SIG-M5 (cell line): ENCODE results near the gene LBX2.

ENCODE experiments used
- DNase-seq: peaks from one replicate; lab custom pipeline; 2025; lab: John Stamatoyannopoulos, UW

Gene LBX2

DNA sequence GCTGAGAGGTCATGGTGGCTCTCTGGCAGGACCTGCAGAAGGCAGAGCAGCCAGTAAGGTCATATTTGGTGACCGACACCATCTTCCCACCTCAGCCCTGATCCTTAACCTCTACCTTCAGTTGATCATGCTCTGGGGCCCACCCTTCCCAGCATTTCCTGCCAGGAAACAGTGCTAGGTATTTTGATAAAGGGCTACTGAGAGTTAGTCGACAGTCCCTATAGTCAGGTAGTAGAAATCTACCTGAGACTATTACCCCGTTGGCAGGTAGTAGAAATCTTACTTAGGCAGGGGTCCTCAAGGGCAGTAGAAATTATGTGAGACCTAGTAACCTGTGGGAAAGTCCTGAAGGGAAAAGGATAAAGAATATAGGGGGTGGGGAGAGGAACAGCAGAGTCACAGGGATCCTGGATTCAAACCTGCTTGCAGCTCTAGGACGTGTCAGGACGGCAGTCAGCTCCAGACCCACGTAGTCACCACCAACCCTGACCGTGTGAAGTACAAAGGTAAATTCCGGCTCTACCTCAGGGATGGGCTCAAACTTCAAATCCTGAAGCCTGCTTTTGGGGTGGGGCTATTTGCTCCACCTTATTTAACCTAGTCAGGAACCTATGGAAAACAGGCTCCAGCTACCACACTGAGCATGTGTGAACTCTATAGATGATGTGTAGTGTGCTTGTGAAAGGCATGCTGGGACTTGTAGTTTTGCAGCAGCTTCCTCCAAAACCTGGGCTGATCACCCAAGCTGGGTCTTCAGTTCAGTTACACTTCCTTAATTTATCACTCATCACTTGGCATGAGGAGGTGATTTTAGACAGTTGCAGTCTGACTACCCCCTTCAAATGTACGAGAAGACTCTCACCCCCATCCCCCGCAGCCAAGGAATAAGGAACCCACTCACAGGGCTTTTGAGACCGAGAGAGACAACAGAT lies 26.6 kb upstream of the LBX2 start, which contains the start of gene DQX1:
Gene DQX1 (minus strand): TSS at position 515 of the 932 bp plus-strand sequence. CDS start 502 bp downstream, at position 13.
- DNase-seq: peak; percentile 78

DNA sequence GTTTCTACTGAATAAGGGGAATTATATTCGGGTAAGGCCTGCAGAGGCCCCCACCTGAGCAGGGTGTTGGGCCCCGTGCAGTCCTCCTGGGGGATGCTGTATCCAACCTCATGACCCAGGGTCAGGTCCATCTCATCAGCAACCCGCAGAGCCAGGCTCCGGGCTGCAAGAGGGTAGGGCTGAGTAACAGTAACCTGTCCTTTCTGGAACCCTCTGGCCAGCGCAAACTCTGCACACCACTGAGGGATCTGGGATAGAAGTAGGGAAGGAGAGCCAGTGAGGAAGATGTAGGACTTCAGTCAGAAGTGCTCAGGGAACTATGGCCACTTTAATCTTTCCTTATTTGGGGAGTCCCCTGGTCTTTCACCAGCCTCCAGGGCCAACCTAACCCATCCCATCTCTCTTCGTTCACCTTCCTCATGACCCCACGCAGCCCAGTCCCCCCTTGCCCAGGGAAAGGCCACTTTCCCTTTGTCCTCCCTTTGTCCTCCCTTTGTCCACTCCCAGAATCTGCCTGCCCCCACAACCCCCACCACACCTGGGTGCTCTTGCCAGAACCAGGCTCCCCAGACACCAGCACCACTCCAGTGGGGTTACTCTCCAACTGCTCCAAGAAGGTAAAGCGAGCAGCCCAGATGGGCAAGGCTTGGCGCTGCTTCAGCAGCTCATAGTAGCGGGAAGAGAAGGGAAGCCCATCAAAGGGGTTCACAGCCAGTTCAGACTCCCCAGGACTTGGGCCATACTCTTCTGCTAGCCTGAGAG lies 25.7 kb upstream of the LBX2 start:
- no peak for DNase-seq

DNA sequence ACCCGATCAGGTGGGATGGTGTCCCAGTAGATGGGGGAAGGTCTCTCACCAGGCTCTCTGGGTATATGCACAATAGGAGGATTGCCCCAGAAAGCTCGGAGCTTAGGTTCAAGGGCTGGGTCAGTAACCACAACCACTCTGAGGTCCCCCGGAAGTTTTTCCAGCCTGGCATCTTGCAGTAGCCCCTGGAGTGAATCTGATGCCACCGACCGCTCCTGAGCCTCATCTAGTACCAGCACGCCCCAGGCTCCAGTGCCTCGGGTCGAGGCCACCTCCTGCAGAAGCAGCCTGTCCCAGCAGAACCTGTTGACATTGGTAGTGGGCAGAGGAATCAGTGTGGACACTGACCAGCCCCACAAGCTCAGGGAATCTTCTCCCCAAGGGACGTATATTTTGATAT lies 24.6 kb upstream of the LBX2 start:
- no peak for DNase-seq

DNA sequence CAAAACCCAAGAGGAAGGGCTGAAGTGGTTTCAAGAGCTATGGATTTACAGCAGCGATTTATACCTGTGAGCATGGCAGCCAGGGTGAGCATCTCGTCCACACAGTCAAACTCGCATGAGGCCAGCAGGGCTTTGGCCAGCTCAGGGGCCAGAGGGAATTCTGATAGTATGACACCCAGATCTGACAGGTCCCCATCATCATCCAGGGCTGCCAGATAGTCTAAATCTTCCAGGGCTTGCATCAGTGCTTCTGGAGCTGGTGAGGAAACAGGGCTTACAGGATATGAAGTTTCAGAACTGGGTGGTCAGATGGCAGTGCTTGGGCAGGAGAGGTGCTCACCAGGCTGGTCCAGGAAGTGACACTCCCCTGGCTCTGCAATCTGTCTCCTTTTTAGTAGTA lies 23.1 kb upstream of the LBX2 start:
- DNase-seq: no peak

DNA sequence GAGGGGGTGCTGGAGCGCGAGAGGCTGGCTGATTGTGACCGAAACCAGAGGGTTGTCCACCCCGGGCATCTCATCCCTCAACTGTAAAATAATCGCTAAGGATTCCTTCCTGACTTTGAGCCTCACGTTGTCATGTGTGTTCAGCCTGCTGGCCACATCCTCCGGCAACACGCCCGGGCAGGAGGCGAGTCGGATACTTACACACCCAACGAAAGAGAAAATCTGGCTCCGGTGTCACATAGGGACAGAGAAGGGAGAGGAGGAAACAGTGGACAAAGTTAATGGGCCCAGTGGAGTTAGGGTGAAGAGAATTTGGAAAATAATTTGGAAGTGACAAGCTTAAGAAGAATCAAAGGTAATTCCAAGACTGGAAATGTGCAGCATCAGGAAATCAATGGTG lies 17.2 kb upstream of the LBX2 start:
- no peak for DNase-seq

DNA sequence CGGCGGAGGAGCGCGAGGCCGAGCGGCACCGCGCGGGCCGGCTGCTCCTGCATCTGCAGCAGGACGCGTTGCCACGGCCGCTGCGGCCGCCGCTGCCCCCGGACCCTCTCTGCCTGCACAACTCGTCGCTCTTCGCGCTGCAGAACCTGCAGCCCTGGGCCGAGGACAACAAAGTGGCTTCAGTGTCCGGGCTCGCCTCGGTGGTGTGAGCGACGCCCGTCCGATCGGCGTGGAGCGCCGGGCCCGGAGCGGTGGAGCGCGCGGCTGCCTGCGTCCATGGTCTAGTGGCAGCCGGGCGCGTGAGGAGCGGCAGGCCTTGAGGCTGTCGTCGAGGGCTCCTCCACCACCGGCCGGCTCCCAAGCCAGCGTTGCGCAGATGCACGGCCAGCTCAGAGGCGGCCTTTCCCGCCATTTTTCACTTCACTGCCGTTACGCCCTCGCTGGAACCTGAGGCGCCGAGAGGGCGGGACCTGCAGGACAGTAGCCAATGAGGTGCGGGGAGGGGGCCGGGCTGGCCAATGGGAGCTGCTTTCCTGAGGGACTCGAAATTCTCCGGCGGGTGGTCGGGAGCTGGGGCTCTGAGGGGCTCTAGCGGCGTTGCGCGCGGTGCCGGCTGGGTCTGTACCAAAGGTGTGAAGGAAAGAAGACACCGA lies 16.7 kb upstream of the LBX2 start:
- DNase-seq: no peak

DNA sequence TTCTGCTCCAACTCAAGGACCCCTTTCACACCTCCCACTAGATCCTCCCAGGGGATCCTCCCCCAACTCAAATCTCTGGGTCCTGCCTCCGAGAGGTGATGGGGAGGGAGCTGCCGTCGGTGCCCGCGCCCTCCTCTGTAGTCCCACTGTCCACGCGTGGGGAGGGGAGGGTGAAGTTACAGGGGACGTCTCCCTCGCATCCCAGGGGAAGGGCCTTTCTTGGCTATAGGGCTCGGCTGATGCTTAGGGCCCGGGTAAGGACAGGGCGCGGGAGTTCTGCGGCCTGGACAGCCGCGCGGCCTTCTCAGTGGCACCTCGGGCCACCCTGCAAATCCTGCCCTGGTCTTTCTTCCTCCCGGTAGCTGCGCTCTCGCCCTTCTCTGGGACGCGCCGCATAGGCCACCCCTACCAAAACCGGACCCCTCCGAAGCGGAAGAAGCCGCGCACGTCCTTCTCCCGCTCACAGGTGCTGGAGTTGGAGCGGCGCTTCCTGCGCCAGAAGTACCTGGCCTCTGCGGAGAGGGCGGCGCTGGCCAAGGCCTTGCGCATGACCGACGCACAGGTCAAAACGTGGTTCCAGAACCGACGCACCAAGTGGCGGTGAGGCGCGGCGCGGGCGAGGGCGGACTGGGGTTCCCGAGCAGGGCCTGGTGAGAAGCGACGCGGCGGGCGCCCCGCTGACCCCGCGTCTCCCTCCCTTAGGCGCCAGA lies 16.0 kb upstream of the LBX2 start:
- no peak for DNase-seq

DNA sequence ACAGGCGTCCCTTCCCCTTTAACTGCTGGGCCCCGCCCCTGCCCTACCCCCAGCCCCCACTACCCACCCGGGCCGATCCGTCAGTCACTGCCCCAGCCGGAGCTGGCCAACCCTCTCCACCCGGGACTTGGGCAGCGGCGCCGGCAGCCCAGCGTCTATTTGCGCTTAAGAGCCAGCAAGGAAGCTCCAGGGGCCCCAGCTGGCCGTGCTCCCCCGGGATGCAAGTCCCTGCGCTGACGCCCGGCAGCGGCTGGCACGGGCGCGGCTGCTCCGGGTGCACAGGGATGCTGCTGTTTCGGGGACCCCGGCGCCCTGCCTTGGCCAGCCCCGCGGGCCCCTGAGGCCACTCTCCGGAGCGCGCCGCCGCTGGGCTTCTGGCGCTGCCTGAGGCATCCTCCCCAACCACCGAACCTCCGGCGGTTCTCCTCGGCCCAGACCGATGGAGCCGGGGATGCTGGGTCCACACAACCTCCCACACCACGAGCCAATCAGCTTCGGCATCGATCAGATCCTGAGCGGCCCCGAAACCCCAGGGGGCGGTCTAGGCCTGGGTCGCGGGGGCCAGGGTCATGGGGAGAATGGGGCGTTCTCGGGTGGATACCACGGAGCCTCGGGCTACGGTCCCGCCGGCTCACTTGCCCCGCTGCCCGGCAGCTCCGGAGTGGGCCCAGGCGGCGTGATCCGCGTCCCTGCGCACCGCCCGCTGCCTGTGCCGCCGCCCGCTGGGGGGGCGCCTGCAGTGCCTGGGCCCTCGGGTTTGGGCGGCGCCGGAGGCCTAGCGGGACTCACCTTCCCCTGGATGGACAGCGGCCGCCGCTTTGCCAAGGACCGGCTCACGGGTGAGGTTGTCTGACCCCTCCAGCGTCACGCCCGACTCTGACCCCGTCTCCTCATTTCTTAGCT lies 15.2 kb upstream of the LBX2 start, which contains the start of gene TLX2:
Gene TLX2 (plus strand): TSS at position 83 of the 903 bp plus-strand sequence. CDS start 357 bp downstream, at position 440.
- DNase-seq: no peak

DNA sequence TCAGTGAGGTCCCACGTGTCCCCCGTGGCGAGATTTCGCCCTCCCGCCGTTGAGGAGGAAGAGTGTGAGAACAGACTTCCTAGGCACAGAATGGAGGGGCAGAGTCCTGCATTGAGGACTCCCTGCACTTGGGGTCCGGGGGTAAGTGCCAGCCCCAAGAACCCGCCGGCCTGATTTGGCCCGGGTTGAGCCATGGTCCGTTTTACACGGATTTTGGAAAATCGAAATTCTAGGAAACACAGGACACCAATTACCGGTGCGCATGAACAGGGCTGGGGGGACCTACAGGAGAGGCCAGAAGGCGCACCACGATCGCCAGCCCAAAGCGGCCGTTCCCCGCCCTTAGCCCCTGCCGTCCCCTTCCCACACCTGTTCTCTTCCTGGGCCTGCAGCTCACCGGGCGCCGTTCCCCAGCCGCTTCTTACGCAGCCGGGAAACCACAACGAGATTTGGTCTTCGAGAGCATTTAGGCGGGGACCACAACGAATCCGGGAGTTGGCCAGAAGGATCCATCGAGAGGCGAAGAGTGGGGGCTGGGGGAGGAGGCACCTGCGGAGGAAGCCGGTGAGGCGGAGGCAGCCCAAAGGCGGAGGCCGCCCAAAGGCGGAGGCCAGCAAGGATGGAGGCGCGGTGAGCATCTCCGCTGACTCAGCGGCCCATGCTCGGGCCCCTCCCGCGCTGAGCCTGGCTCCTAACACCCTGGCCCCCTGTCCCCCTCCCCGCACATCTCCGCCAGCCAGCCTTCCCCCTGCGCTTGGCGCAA lies 14.4 kb upstream of the LBX2 start:
- DNase-seq: no peak

DNA sequence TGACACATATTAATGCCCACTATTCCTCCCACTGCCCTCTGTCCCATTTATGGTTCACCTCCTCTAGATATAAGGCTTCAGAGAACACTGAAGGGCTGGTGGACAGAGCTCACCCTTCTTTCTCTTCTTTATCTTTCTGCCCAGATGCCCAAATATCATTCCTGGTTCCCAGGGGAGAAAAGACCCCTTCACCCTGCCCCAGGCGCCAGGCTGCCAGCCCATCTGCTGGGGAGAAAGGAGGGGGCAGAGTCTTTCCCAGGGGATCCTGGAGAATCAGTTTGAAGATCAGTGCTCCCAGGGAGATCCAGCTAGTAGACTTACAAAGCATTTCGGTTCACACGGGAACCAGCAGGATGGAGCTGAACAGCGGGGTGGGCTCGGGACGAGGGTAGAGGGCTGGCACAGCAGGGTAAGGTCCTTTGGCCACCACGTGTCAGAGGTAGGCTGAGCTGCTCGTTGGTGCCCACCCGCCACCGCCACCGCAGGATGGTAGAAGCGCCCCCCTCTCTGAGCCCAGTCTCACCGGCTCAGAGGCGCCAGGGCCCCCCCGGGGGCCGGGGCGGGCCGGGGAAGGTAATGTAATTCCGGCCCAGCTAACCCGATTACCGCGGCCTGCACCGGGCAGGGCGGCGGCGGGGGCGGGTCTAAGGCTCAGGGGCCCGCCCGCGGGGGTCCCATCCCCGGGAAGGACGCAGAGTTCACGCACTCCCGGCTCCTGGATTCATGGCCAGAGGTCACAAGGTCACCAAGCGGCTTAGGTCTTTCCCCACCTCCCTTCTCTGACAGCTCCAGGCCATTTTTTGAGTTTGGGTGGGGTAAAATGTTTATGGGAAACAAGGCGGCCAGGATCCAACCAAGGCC lies 13.6 kb upstream of the LBX2 start:
- no peak for DNase-seq

DNA sequence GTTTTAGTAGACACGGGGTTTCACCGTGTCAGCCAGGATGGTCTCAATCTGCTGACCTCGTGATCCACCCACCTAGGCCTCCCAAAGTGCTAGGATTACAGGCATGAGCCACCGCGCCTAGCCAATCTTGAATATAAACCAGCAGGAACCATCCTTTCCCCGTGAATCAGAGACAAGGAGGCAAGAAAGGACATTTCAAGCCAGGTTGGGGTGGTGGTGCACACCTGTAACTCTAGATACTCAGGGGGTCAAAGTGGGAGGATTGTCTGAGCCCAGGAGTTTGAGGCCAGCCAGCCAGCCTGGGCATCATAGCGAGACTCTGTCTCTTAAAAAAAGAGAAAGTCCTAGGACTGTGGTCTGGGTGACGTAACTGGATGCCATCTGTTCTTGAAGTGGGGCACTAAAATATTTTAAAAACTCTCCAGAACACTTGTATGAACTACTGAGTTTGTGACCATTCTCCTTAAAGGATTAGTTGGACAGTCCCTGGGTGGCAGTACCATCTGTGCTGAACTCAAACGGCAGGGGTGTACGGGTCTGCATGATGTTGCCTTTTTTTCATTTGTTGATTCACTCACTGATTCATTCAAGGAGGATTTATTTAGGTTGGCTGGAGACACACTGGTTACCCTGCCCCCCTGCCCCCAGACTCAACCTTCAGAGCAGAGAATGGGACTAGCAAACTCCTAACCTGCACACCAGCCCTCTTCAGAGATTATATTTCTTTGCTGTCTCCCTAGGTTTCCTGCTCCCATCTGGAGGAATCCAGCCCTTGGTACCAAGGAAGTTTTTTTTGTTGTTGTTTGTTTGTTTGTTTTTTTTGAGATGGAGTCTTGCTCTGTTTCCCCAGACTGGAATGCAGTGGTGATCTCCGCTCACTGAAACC lies 11.9 kb upstream of the LBX2 start:
- no peak for DNase-seq

DNA sequence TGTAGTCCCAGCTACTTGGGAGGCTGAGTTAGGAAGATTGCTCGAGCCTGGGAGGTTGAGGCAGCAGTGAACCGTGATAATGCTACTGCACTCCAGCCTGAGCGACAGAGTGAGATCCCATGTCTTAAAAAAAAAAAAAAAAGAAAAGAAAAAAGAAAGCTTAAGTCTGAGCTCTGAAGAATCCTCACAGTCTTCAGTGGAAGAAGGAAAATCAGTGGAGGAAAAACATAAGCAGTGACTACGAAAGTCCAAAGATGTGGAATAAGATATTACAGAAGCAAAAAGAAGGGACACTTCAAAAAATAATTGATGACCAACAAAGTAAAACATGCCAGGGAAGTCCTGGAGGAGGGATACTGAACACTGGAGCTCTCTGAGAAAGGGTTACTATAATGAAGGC lies 10.9 kb upstream of the LBX2 start:
- DNase-seq: no peak

DNA sequence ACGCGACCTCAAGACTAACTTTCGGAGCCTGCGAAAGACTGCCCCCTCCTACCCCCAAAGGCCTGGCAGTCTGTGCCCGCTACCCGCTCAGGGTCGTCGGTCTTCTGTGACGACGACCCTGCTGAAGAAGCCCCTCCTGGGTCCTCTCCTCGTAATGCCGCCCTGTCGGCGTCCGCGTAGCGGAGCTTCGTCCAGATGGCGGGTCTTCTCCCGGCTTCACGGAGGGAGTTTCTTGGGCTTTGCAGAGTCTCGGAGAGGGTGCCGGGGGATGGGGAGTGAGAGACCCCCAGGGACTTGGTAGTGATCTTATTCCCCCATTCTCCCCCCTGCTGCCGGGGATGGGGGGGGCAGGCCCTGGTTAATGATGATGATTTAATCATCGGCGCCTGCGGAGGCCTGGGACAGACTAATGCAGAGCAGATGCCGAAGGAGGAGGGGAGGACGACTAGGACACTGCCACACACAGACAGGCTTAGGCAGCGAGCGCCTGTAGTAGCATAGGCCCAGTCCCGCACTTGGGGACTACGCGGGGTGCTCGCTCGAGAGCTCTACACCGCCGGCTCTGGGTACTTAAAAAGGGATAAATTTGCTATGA lies 8.6 kb upstream of the LBX2 start:
- DNase-seq: no peak

DNA sequence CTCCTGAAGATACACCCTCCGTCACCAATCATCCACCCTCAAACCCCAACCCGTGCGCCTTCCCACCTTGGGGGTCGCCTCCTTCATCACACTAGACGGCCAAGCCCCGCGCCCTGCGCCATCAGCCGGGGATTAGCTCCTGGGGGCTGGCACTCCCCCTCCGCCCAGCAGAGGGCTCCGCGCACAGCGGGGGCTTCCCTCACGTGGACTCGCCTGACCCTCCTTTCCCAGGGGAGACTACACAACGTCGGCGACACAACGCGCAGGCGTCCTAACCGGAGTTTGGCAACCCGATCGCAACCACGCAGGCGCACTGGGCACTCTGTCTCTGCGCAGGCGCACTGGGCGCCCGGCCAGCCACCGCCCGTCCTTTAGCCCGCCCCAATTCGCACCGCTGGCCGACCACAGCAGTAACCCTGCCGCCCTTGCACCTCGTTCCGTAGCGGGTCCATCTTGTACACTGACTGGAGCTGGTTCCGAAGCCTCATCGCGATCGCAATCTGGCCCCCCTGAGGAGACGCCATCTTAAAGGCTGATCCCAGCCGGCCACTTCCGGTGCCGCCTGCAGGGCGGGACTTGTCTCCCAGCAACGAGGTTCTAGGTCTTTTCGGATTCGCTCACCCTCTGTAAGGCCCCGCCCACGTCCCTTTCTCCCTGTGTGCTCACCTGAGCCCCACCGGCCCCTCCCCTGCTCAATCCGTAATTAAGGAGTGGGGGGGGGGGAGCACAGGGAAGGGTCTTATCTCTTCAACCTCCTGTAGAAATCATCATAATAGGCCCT lies 7.9 kb upstream of the LBX2 start, which contains the start of gene PCGF1:
Gene PCGF1 (minus strand): TSS at position 551 of the 781 bp plus-strand sequence. CDS start 27 bp downstream, at position 524.
- peak; percentile 74 for DNase-seq

DNA sequence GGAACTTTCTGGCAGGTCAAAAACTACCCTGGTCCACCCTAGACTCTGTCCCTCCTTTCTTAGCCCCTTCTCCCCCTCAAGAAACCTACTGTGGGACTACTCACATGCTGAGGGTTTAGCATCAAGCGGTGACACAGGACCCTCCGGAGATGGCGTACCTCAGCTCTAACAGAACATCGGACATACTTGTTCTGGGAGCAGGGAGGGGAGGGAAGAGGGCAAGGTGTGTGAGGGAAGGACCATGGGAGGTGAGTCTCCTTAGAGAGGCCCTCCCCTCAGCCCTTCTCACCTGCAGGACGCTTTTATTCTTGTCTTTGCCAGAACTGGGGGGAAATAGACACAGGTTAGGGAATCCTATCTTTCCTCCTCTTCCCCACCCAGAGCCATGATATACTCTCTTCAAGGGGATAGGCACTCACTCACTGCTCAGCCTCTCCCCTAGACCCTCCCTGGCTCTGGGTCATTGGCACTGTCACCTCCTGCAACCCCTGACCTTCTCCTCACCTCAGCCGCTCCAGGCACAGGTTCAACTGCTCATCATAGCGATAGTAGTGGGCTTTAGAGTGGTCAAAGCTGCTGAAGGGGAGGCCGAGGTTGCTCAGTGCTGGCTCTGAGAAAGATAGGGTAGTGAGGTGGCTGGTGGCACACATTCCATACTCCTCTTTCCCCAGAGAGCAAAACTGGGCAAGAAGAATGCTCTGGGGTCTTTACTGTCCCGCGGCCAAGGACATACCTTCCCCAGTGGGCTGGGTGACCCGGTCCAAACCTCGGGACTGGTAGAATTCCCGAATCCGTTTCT lies 6.2 kb upstream of the LBX2 start:
- DNase-seq: no peak

DNA sequence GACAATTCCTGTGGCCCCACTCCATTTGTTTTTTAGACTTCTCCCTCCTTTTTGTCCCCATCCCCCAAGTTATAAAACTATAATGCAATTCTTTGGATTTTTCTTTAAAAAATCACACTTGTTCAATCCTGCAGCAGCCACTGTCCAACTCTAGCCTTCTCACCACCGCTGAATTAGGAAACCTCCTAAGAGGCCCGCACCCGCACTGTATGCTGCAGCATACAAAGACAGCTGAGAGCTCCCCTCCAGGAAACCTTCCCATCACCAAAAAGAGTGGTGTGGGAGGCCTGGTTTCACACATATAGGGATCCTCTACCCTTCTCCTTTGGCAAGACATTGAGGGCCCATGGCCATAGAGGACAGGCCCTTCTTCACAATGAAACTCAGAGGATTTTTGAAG lies 5.2 kb upstream of the LBX2 start:
- no peak for DNase-seq
